Measurements from ENCODE around the gene TAB2.

Gene TAB2

GRCh38 chr6:149316740-149317643, 520 bp upstream of the TAB2 start (continued):
- TF ChIP-seq ZNF513 (tag by site-specific recombination; IDR thresholded peaks at IDR 0.05) (no peak; the same call in 1 of the 2 replicates), ZNF791 (tag by site-specific recombination; IDR thresholded peaks at IDR 0.05) (no peak), ZNF521 (tag by site-specific recombination; IDR thresholded peaks at IDR 0.05) (no peak), ZBTB21 (tag by site-specific recombination; IDR thresholded peaks at IDR 0.05) (no peak; the same call in 1 of the 2 replicates), ZNF391 (tag by site-specific recombination; IDR thresholded peaks at IDR 0.05; ENCODE audit: borderline replicate concordance, low read depth) (peak; percentile 68; the same call in 1 of the 2 replicates), ZBTB10 (tag by site-specific recombination; IDR thresholded peaks at IDR 0.05) (peak; percentile 94), ZNF280D (tag by site-specific recombination; IDR thresholded peaks at IDR 0.05) (no peak), ZNF155 (tag by site-specific recombination; IDR thresholded peaks at IDR 0.05) (no peak), ZNF169 (tag by site-specific recombination; IDR thresholded peaks at IDR 0.05) (no peak), ZNF501 (tag by site-specific recombination; IDR thresholded peaks at IDR 0.05) (peak; percentile 80), ZNF426 (tag by site-specific recombination; IDR thresholded peaks at IDR 0.05) (no peak), ZFP69B (tag by site-specific recombination; IDR thresholded peaks at IDR 0.05) (peak; percentile 49), YY1 (tag by site-specific recombination; IDR thresholded peaks at IDR 0.05) (peak; percentile 66), ZNF26 (tag by site-specific recombination; IDR thresholded peaks at IDR 0.05) (no peak), HIC1 (tag by site-specific recombination; IDR thresholded peaks at IDR 0.05) (no peak), ZNF274 (IDR thresholded peaks at IDR 0.05; ENCODE audit: low read length) (no peak), ZNF274 (tag by site-specific recombination; IDR thresholded peaks at IDR 0.05; ENCODE audit: borderline replicate concordance) (no peak), ZNF146 (tag by site-specific recombination; IDR thresholded peaks at IDR 0.05) (peak; percentile 34; the same call in 1 of the 2 replicates), ZNF174 (tag by site-specific recombination; IDR thresholded peaks at IDR 0.05) (no peak), SETDB1 (IDR thresholded peaks at IDR 0.05; ENCODE audit: insufficient read length, low read length) (no peak), PBX3 (CRISPR knock-in tag; IDR thresholded peaks at IDR 0.05) (0 out of 2 replicates have a peak, but pooled peaks have one; percentile 27), ZBTB11 (tag by site-specific recombination; conservative IDR thresholded peaks at IDR 0.05; ENCODE audit: low read depth) (peak; percentile 57; the same call in 1 of the 2 replicates)
